Measurements from ENCODE around the gene WDR90.

WDR90 gene

GRCh38 chr16:648781-649589, at the start of gene WDR90:
Gene WDR90 (plus strand): TSS chr16:649365. CDS start chr16:649417, 52 bp downstream.
- DNase-seq (ENCODE audit: low read depth in 2 of 2, low spot score in 1 of 2) = peak; percentile 86 to 87

- no peak for DNase-seq (ENCODE audit: low read depth in 2 of 2, low spot score in 1 of 2)
Observed at GRCh38 chr16:600781-601180, 48.4 kb upstream of the WDR90 start.

- DNase-seq (ENCODE audit: low read depth in 2 of 2, low spot score in 1 of 2) = no peak
Observed at GRCh38 chr16:603933-604332, 45.2 kb upstream of the WDR90 start.

GRCh38 chr16:606656-607307, 42.4 kb upstream of the WDR90 start:
- DNase-seq (ENCODE audit: low read depth in 2 of 2, low spot score in 1 of 2) = no peak

GRCh38 chr16:608019-608418, 41.1 kb upstream of the WDR90 start:
- no peak for DNase-seq (ENCODE audit: low read depth in 2 of 2, low spot score in 1 of 2)

GRCh38 chr16:609316-609715, 39.8 kb upstream of the WDR90 start:
- DNase-seq (ENCODE audit: low read depth in 2 of 2, low spot score in 1 of 2) = no peak

- DNase-seq (ENCODE audit: low read depth in 2 of 2, low spot score in 1 of 2) = no peak
Observed at GRCh38 chr16:609984-610383, 39.2 kb upstream of the WDR90 start.

- DNase-seq (ENCODE audit: low read depth in 2 of 2, low spot score in 1 of 2) = peak in 1 of 2 donors; percentile 23
Observed at GRCh38 chr16:610513-611381, 38.4 kb upstream of the WDR90 start.

- DNase-seq (ENCODE audit: low read depth in 2 of 2, low spot score in 1 of 2) = no peak
Observed at GRCh38 chr16:615122-615521, 34.0 kb upstream of the WDR90 start.

GRCh38 chr16:616733-617586, 32.2 kb upstream of the WDR90 start:
- DNase-seq (ENCODE audit: low read depth in 2 of 2, low spot score in 1 of 2) = no peak

GRCh38 chr16:617855-618254, 31.3 kb upstream of the WDR90 start:
- no peak for DNase-seq (ENCODE audit: low read depth in 2 of 2, low spot score in 1 of 2)

GRCh38 chr16:619476-620100, 29.6 kb upstream of the WDR90 start:
- DNase-seq (ENCODE audit: low read depth in 2 of 2, low spot score in 1 of 2) = no peak

- DNase-seq (ENCODE audit: low read depth in 2 of 2, low spot score in 1 of 2) = no peak
Observed at GRCh38 chr16:620700-621525, 28.3 kb upstream of the WDR90 start.

- no peak for DNase-seq (ENCODE audit: low read depth in 2 of 2, low spot score in 1 of 2)
Observed at GRCh38 chr16:621526-622105, 27.5 kb upstream of the WDR90 start.

GRCh38 chr16:622920-623280, 26.3 kb upstream of the WDR90 start:
- no peak for DNase-seq (ENCODE audit: low read depth in 2 of 2, low spot score in 1 of 2)

- DNase-seq (ENCODE audit: low read depth in 2 of 2, low spot score in 1 of 2) = no peak
Observed at GRCh38 chr16:624526-625070, 24.6 kb upstream of the WDR90 start.

- no peak for DNase-seq (ENCODE audit: low read depth in 2 of 2, low spot score in 1 of 2)
Observed at GRCh38 chr16:625117-625976, 23.8 kb upstream of the WDR90 start.
